ENCODE measurements around the gene CX3CL1.

GRCh38 chr16:57396786-57397185 is 24.5 kb downstream of the CX3CL1 start:
- TF ChIP-seq, protein P1, sequence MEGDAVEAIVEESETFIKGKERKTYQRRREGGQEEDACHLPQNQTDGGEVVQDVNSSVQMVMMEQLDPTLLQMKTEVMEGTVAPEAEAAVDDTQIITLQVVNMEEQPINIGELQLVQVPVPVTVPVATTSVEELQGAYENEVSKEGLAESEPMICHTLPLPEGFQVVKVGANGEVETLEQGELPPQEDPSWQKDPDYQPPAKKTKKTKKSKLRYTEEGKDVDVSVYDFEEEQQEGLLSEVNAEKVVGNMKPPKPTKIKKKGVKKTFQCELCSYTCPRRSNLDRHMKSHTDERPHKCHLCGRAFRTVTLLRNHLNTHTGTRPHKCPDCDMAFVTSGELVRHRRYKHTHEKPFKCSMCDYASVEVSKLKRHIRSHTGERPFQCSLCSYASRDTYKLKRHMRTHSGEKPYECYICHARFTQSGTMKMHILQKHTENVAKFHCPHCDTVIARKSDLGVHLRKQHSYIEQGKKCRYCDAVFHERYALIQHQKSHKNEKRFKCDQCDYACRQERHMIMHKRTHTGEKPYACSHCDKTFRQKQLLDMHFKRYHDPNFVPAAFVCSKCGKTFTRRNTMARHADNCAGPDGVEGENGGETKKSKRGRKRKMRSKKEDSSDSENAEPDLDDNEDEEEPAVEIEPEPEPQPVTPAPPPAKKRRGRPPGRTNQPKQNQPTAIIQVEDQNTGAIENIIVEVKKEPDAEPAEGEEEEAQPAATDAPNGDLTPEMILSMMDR (conservative IDR thresholded peaks at IDR 0.05 in 1 of 2, IDR thresholded peaks at IDR 0.05 in 1 of 2; ENCODE audit: extremely low read depth in 1 of 2, insufficient read depth in 1 of 2, low read depth in 1 of 2, low read length in 2 of 2) = no peak
- no peak for TF ChIP-seq EZH2 (IDR thresholded peaks at IDR 0.05; ENCODE audit: borderline replicate concordance, low read length)
